Activated CD4-positive, alpha-beta T cell treated with anti-CD3 and anti-CD28 coated beads for 36 hours (primary cell): ENCODE measurements around the gene XRN1. TPM values are rescaled to one million over a fixed set of nuclear protein-coding genes. Genes with fewer than 3 reads are reported as not detected.
A peak's percentile ranks its signal among the peaks of the same experiment; 100 is the strongest.

Source experiments
- ATAC-seq: fragments of 200-7000 bp; cut with Tn5 transposase; one replicate; pipeline ENCODE4 v1.10.0; 2021; ENCODE audit warnings: mild to moderate bottlenecking, moderate library complexity
- CTCF ChIA-PET: fragments of 350-600 bp; sonication (Branson Sonifier 250); formaldehyde crosslinking; loops from one replicate; lab custom pipeline; 2021; ENCODE audit warnings: antibody characterized with exemption; lab: Charles Lee
- POLR2A ChIA-PET: fragments of 350-600 bp; sonication (Branson Sonifier 250); formaldehyde crosslinking; loops from one replicate; lab custom pipeline; 2021; ENCODE audit warnings: antibody characterized with exemption, inconsistent platforms; lab: Charles Lee
- DNase-seq: peaks from one replicate; pipeline ENCODE4 v3.0.0-alpha.2; 2020
- H3K27ac Mint-ChIP-seq: one replicate; pipeline ENCODE4 v1.8.0; 2021; ENCODE audit warnings: mixed read lengths
- H3K27me3 Mint-ChIP-seq: one replicate; pipeline ENCODE4 v1.8.0; 2021; ENCODE audit warnings: mixed read lengths
- H3K36me3 Mint-ChIP-seq: one replicate; pipeline ENCODE4 v1.8.0; 2021; ENCODE audit warnings: low read depth, mixed read lengths
- H3K4me1 Mint-ChIP-seq: one replicate; pipeline ENCODE4 v1.8.0; 2021; ENCODE audit warnings: mixed read lengths
- H3K4me3 Mint-ChIP-seq: one replicate; pipeline ENCODE4 v1.8.0; 2021; ENCODE audit warnings: mild to moderate bottlenecking, moderate library complexity, mixed read lengths
- H3K9me3 Mint-ChIP-seq: one replicate; pipeline ENCODE4 v1.8.0; 2021; ENCODE audit warnings: low read depth, mixed read lengths
- intact Hi-C, 2 experiments: fragments of 100-400 bp; cut with DNase I in 1 of 2; cut with micrococcal nuclease in 1 of 2; formaldehyde crosslinking; loops; one replicate each; pipeline versions ENCODE4 v1.14.2 to v1.15.1; 2022 to 2024; cut with DNase I, micrococcal nuclease
- total RNA-seq, 2 experiments: library from RNA; stranded (reverse); gene quantifications; one replicate each; pipeline ENCODE4 v1.2.3, GENCODE V29; 2021

Gene XRN1
- total RNA-seq = 100 to 1,000 TPM in 1 of 2 experiments, 10 to 100 TPM in 1; 54.2 to 117 TPM

GRCh38 chr3:142447852-142448823 is at the start of gene XRN1:
Gene XRN1 (minus strand): TSS chr3:142448037. CDS start chr3:142447944, 93 bp downstream.
- intact Hi-C loops = loop anchor here (1.0 to 10.0 kb wide), 15 partner anchors 51 to 1524 kb away; partner anchors contain the start of genes ATR (in 2 of the 2), ATP1B3 (in 1 of the 2), DIPK2A (in 1 of the 2) and PLS1 (in 1 of the 2)
- peak within 1 kb of the TSS; percentile 95 for H3K4me3 Mint-ChIP-seq
- H3K4me1 Mint-ChIP-seq = peaks cover 32% of the 10 kb centered on the region
- no peaks in the 10 kb centered on the region for H3K27me3 Mint-ChIP-seq
- POLR2A ChIA-PET = no interaction called here
- peaks cover 38% of the 10 kb centered on the region for H3K36me3 Mint-ChIP-seq
- CTCF ChIA-PET = no interaction called here
- H3K27ac Mint-ChIP-seq = peak within 1 kb of the TSS; percentile 98
- no peaks in the 10 kb centered on the region for H3K9me3 Mint-ChIP-seq
- peak; percentile 85 for ATAC-seq
- peak; percentile 98 for DNase-seq

- Mint-ChIP-seq H3K27me3 (no peaks in the 10 kb centered on the region), H3K4me1 (peaks cover 12% of the 10 kb centered on the region), H3K4me3 (no peak overlapping the region), H3K9me3 (no peaks in the 10 kb centered on the region), H3K27ac (no peak overlapping the region), H3K36me3 (peaks cover 73% of the 10 kb centered on the region)
- DNase-seq (no peak), ATAC-seq (no peak)
- intact Hi-C loops = no loop called here
- CTCF ChIA-PET = no interaction called here
- POLR2A ChIA-PET = no interaction called here
These were observed 47.3 kb upstream of the XRN1 start for GRCh38 chr3:142495103-142495502.

- CTCF ChIA-PET = no interaction called here
- Mint-ChIP-seq H3K4me3 (no peak overlapping the region), H3K36me3 (peaks cover 78% of the 10 kb centered on the region), H3K9me3 (no peaks in the 10 kb centered on the region), H3K4me1 (no peaks in the 10 kb centered on the region), H3K27me3 (no peaks in the 10 kb centered on the region), H3K27ac (no peak overlapping the region)
- POLR2A ChIA-PET = no interaction called here
- intact Hi-C loops = no loop called here
- DNase-seq (no peak), ATAC-seq (no peak)
These were observed 44.3 kb upstream of the XRN1 start for GRCh38 chr3:142492184-142492583.

- H3K4me1 Mint-ChIP-seq = peaks cover 7% of the 10 kb centered on the region
- H3K9me3 Mint-ChIP-seq = no peaks in the 10 kb centered on the region
- ChIA-PET CTCF (interaction anchor here (0.6 to 1.6 kb wide), 2 partner anchors 9 to 95 kb away, joined by 3 read pairs; no protein-coding TSS in a partner anchor), POLR2A (no interaction called here)
- no peak for DNase-seq
- no peak overlapping the region for H3K27ac Mint-ChIP-seq
- H3K4me3 Mint-ChIP-seq = no peak overlapping the region
- intact Hi-C loops = no loop called here
- no peaks in the 10 kb centered on the region for H3K27me3 Mint-ChIP-seq
- H3K36me3 Mint-ChIP-seq = peaks cover 76% of the 10 kb centered on the region
- no peak for ATAC-seq
These were observed 41.9 kb upstream of the XRN1 start for GRCh38 chr3:142489572-142490323.

- no peak for DNase-seq
- ATAC-seq = peak; percentile 68
- H3K27ac Mint-ChIP-seq = no peak overlapping the region
- H3K4me1 Mint-ChIP-seq = peaks cover 7% of the 10 kb centered on the region
- CTCF ChIA-PET = no interaction called here
- H3K4me3 Mint-ChIP-seq = no peak overlapping the region
- POLR2A ChIA-PET = no interaction called here
- peaks cover 76% of the 10 kb centered on the region for H3K36me3 Mint-ChIP-seq
- no peaks in the 10 kb centered on the region for H3K9me3 Mint-ChIP-seq
- no peaks in the 10 kb centered on the region for H3K27me3 Mint-ChIP-seq
- intact Hi-C loops = no loop called here
These were observed 37.1 kb upstream of the XRN1 start for GRCh38 chr3:142484912-142485435.

GRCh38 chr3:142481196-142481595 is 33.4 kb upstream of the XRN1 start:
- no peak overlapping the region for H3K4me3 Mint-ChIP-seq
- intact Hi-C loops = no loop called here
- H3K27me3 Mint-ChIP-seq = no peaks in the 10 kb centered on the region
- ChIA-PET POLR2A (no interaction called here), CTCF (no interaction called here)
- H3K27ac Mint-ChIP-seq = no peak overlapping the region
- H3K4me1 Mint-ChIP-seq = peaks cover 7% of the 10 kb centered on the region
- ATAC-seq = no peak
- DNase-seq = no peak
- peaks cover 4% of the 10 kb centered on the region for H3K9me3 Mint-ChIP-seq
- H3K36me3 Mint-ChIP-seq = peaks cover 58% of the 10 kb centered on the region

GRCh38 chr3:142470826-142471225 is 23.0 kb upstream of the XRN1 start:
- DNase-seq = no peak
- H3K9me3 Mint-ChIP-seq = no peaks in the 10 kb centered on the region
- ChIA-PET POLR2A (no interaction called here), CTCF (no interaction called here)
- no peaks in the 10 kb centered on the region for H3K27me3 Mint-ChIP-seq
- no peaks in the 10 kb centered on the region for H3K4me1 Mint-ChIP-seq
- no peak for ATAC-seq
- intact Hi-C loops = no loop called here
- peaks cover 16% of the 10 kb centered on the region for H3K36me3 Mint-ChIP-seq
- H3K27ac Mint-ChIP-seq = no peak overlapping the region
- no peak overlapping the region for H3K4me3 Mint-ChIP-seq

GRCh38 chr3:142468456-142468855 is 20.6 kb upstream of the XRN1 start:
- ATAC-seq = no peak
- intact Hi-C loops = no loop called here
- ChIA-PET POLR2A (no interaction called here), CTCF (no interaction called here)
- H3K4me1 Mint-ChIP-seq = no peaks in the 10 kb centered on the region
- no peaks in the 10 kb centered on the region for H3K27me3 Mint-ChIP-seq
- H3K9me3 Mint-ChIP-seq = no peaks in the 10 kb centered on the region
- no peak overlapping the region for H3K27ac Mint-ChIP-seq
- no peak for DNase-seq
- H3K4me3 Mint-ChIP-seq = no peak overlapping the region
- H3K36me3 Mint-ChIP-seq = peaks cover 11% of the 10 kb centered on the region

- Mint-ChIP-seq H3K36me3 (peaks cover 7% of the 10 kb centered on the region), H3K4me3 (no peak overlapping the region), H3K4me1 (no peaks in the 10 kb centered on the region), H3K27me3 (no peaks in the 10 kb centered on the region), H3K9me3 (no peaks in the 10 kb centered on the region), H3K27ac (no peak overlapping the region)
- POLR2A ChIA-PET = no interaction called here
- intact Hi-C loops = no loop called here
- CTCF ChIA-PET = no interaction called here
- ATAC-seq (no peak), DNase-seq (no peak)
These were observed 19.9 kb upstream of the XRN1 start for GRCh38 chr3:142467768-142468167.

- no peaks in the 10 kb centered on the region for H3K27me3 Mint-ChIP-seq
- POLR2A ChIA-PET = no interaction called here
- H3K9me3 Mint-ChIP-seq = no peaks in the 10 kb centered on the region
- CTCF ChIA-PET = interaction anchor here (1.0 kb wide), 1 partner anchor 68 kb away, joined by 3 read pairs; no protein-coding TSS in a partner anchor
- H3K36me3 Mint-ChIP-seq = peaks cover 29% of the 10 kb centered on the region
- DNase-seq (no peak), ATAC-seq (no peak)
- no peak overlapping the region for H3K4me3 Mint-ChIP-seq
- H3K4me1 Mint-ChIP-seq = no peaks in the 10 kb centered on the region
- no peak overlapping the region for H3K27ac Mint-ChIP-seq
- intact Hi-C loops = no loop called here
These were observed 12.9 kb upstream of the XRN1 start for GRCh38 chr3:142460689-142461088.

GRCh38 chr3:142459929-142460328 is 12.1 kb upstream of the XRN1 start:
- H3K9me3 Mint-ChIP-seq = no peaks in the 10 kb centered on the region
- DNase-seq = no peak
- H3K4me3 Mint-ChIP-seq = no peak overlapping the region
- ChIA-PET POLR2A (no interaction called here), CTCF (no interaction called here)
- no peak for ATAC-seq
- intact Hi-C loops = no loop called here
- no peaks in the 10 kb centered on the region for H3K27me3 Mint-ChIP-seq
- no peaks in the 10 kb centered on the region for H3K4me1 Mint-ChIP-seq
- peaks cover 30% of the 10 kb centered on the region for H3K36me3 Mint-ChIP-seq
- H3K27ac Mint-ChIP-seq = no peak overlapping the region
